A549 (cell line): ENCODE results near the gene PLXNA1. TPM values are rescaled to one million over a fixed set of nuclear protein-coding genes. Genes with fewer than 3 reads are reported as not detected.

ENCODE experiments used
- ATAC-seq, 2 experiments: fragments of 200-7000 bp in 1 of 2; fragments of >200 bp in 1 of 2; cut with Nextera tagmentation in 1 of 2; cut with Tn5 transposase in 1 of 2; 3 replicates each; pipeline versions ENCODE4 v1.8.0 to v1.9.1; 2018 to 2020; ENCODE audit warnings: mild to moderate bottlenecking in 1 of 2, moderate library complexity in 1 of 2
- CTCF ChIA-PET: fragments of 300-600 bp; sonication (Branson Sonifier 250); formaldehyde crosslinking; extraction: SDS; loops from one replicate; lab custom pipeline; 2021; ENCODE audit warnings: antibody characterized with exemption, inconsistent platforms; lab: Yijun Ruan, JAX
- POLR2A ChIA-PET: fragments of 350-600 bp; formaldehyde crosslinking; extraction: SDS; loops from one replicate; lab custom pipeline; 2021; ENCODE audit warnings: antibody characterized with exemption, inconsistent platforms; lab: Yijun Ruan, JAX
- DNase-seq, 2 experiments: peaks; one replicate each; pipeline versions ENCODE4 v3.0.0 to v3.0.0-alpha.2; 2011 to 2016; ENCODE audit warnings: low read depth in 1 of 2, low spot score in 1 of 2
- FAIRE-seq: peaks from 2 replicates; lab custom pipeline; 2011; peaks lifted over from hg19 to GRCh38; lab: Jason Lieb, UNC
- H3K27ac ChIP-seq, 2 experiments: fragments of >200 bp; sonication (Bioruptor Twin); formaldehyde crosslinking; 3 replicates each; pipeline ENCODE4 v1.5.1; 2016 to 2017
- H3K4me1 ChIP-seq: fragments of >200 bp; sonication (Bioruptor Twin); formaldehyde crosslinking; 3 replicates; pipeline ENCODE4 v1.6.1; 2016
- H3K4me2 ChIP-seq: fragments of >200 bp; sonication (Bioruptor Twin); formaldehyde crosslinking; 3 replicates; pipeline ENCODE4 v1.6.1; 2016
- H3K4me3 ChIP-seq: fragments of >200 bp; sonication (Bioruptor Twin); formaldehyde crosslinking; 3 replicates; pipeline ENCODE4 v1.5.1; 2016
- H3K9me3 ChIP-seq: fragments of >200 bp; sonication (Bioruptor Twin); formaldehyde crosslinking; 3 replicates; pipeline ENCODE4 v1.6.1; 2016
- EHF ChIP-seq: fragments of 250-450 bp; sonication (Bioruptor Pico); IDR thresholded peaks from 2 replicates; pipeline ENCODE4 v1.5.0; 2020; ENCODE audit warnings: mild to moderate bottlenecking
- EHMT2 ChIP-seq: fragments of 200-600 bp; sonication (generic); IDR thresholded peaks from 2 replicates; pipeline ENCODE4 v1.6.1; 2016; ENCODE audit warnings: antibody characterized with exemption, low read depth, mild to moderate bottlenecking, moderate library complexity
- EP300 ChIP-seq, 2 experiments: fragments of >200 bp; sonication (Bioruptor Twin); formaldehyde crosslinking; IDR thresholded peaks; 2 replicates in 1 of 2; 3 replicates in 1 of 2; pipeline ENCODE4 v1.6.1; 2016 to 2017
- ESRRA ChIP-seq: fragments of 150-350 bp; IDR thresholded peaks from 2 replicates; pipeline ENCODE4 v1.6.1; 2014; ENCODE audit warnings: mild to moderate bottlenecking, low read length, borderline replicate concordance
- FOSB ChIP-seq: fragments of 250-450 bp; sonication (Bioruptor Pico); IDR thresholded peaks from 2 replicates; pipeline ENCODE4 v1.5.0; 2020; ENCODE audit warnings: mild to moderate bottlenecking, moderate library complexity
- FOSL2 ChIP-seq, 2 experiments: fragments of 450-650 bp in 1 of 2; fragments of >200 bp in 1 of 2; sonication (Bioruptor Twin) in 1 of 2; formaldehyde crosslinking; IDR thresholded peaks; 2 replicates each; pipeline versions ENCODE4 v1.5.0 to v1.6.1; 2016 to 2020; ENCODE audit warnings: mild to moderate bottlenecking in 1 of 2, moderate library complexity in 1 of 2
- GATA3 ChIP-seq: IDR thresholded peaks from 2 replicates; pipeline ENCODE4 v1.6.1; 2012; ENCODE audit warnings: borderline replicate concordance
- HEYL ChIP-seq: fragments of 250-450 bp; sonication (Bioruptor Pico); IDR thresholded peaks from 2 replicates; pipeline ENCODE4 v1.8.0; 2021; ENCODE audit warnings: mild to moderate bottlenecking, moderate library complexity
- HOXA7 ChIP-seq: fragments of 250-450 bp; sonication (Bioruptor Pico); IDR thresholded peaks from 2 replicates; pipeline ENCODE4 v1.5.0; 2020; ENCODE audit warnings: mild to moderate bottlenecking, moderate library complexity
- HOXB13 ChIP-seq: fragments of 250-450 bp; sonication (Bioruptor Pico); IDR thresholded peaks from 2 replicates; pipeline ENCODE4 v1.5.0; 2020; ENCODE audit warnings: low read depth, mild to moderate bottlenecking, moderate library complexity
- HOXB5 ChIP-seq: fragments of 250-450 bp; sonication (Bioruptor Pico); IDR thresholded peaks from 2 replicates; pipeline ENCODE4 v1.5.0; 2020; ENCODE audit warnings: mild to moderate bottlenecking, moderate library complexity
- JUNB ChIP-seq: fragments of >200 bp; sonication (Bioruptor Twin); formaldehyde crosslinking; IDR thresholded peaks from 2 replicates; pipeline ENCODE4 v1.6.1; 2016
- MAFK ChIP-seq: fragments of 450-650 bp; IDR thresholded peaks from 2 replicates; pipeline ENCODE4 v1.6.1; 2014; ENCODE audit not compliant: partially characterized antibody
- MAZ ChIP-seq: fragments of 150-350 bp; IDR thresholded peaks from 2 replicates; pipeline ENCODE4 v1.6.1; 2014; ENCODE audit warnings: antibody characterized with exemption, low read depth, low read length, borderline replicate concordance
- MYC ChIP-seq: IDR thresholded peaks from 2 replicates; pipeline ENCODE4 v1.6.1; 2012; ENCODE audit warnings: mild to moderate bottlenecking, inconsistent platforms, low read length, improper control_type of control experiment, borderline replicate concordance
- NPAS2 ChIP-seq: fragments of 250-450 bp; sonication (Bioruptor Pico); IDR thresholded peaks from 2 replicates; pipeline ENCODE4 v1.8.0; 2022; ENCODE audit warnings: mild to moderate bottlenecking, moderate library complexity, borderline replicate concordance
- POLR2A ChIP-seq: IDR thresholded peaks from 2 replicates; pipeline ENCODE4 v1.6.1; 2012; ENCODE audit warnings: mild to moderate bottlenecking, low read length
- RARB ChIP-seq: fragments of 250-450 bp; sonication (Bioruptor Pico); IDR thresholded peaks from 2 replicates; pipeline ENCODE4 v1.8.0; 2021; ENCODE audit warnings: mild to moderate bottlenecking, moderate library complexity
- RCOR1 ChIP-seq: fragments of 150-350 bp; IDR thresholded peaks from 2 replicates; pipeline ENCODE4 v1.6.1; 2014; ENCODE audit warnings: antibody characterized with exemption, low read length, low read depth
- RFX5 ChIP-seq: fragments of 450-650 bp; IDR thresholded peaks from 2 replicates; pipeline ENCODE4 v1.7.1; 2014; ENCODE audit warnings: antibody characterized with exemption, mild to moderate bottlenecking, moderate library complexity
- RNF2 ChIP-seq: fragments of 200-600 bp; sonication (generic); IDR thresholded peaks from 2 replicates; pipeline ENCODE4 v1.6.1; 2016; ENCODE audit warnings: low read depth, mild to moderate bottlenecking, antibody characterized with exemption, moderate library complexity, borderline replicate concordance
- SREBF2 ChIP-seq: fragments of 450-650 bp; IDR thresholded peaks from 2 replicates; pipeline ENCODE4 v1.6.1; 2014; ENCODE audit warnings: mild to moderate bottlenecking, moderate library complexity
- TFCP2L1 ChIP-seq: fragments of 250-450 bp; sonication (Bioruptor Pico); IDR thresholded peaks from 2 replicates; pipeline ENCODE4 v1.5.0; 2021; ENCODE audit warnings: mild to moderate bottlenecking
- ZC3H11A ChIP-seq: fragments of 450-650 bp; IDR thresholded peaks from 2 replicates; pipeline ENCODE4 v1.6.1; 2014; ENCODE audit warnings: antibody characterized with exemption, mild to moderate bottlenecking
- ZFP36 ChIP-seq: fragments of 450-650 bp; IDR thresholded peaks from 2 replicates; pipeline ENCODE4 v1.6.1; 2014; ENCODE audit warnings: borderline replicate concordance; ENCODE audit not compliant: partially characterized antibody
- ZNF302 ChIP-seq: fragments of 250-450 bp; sonication (Bioruptor Pico); IDR thresholded peaks from 2 replicates; pipeline ENCODE4 v1.9.0; 2021; ENCODE audit warnings: inconsistent platforms, mild to moderate bottlenecking, moderate library complexity
- WGBS: methylation state at CpG from one replicate; pipeline ENCODE4 v1.1.6; 2017; ENCODE audit errors: missing lambda C conversion rate; 5-methylcytosine and 5-hydroxymethylcytosine counted together
- polyA plus RNA-seq, 4 experiments: library from polyadenylated mRNA; depleted of rRNA in 3 of 4; stranded (reverse); fragments of >200 nt; fragmentation: RNase III in 1 of 4; extraction: RNeasy Plus Mini Kit Qiagen cat#74134 plus additional on column Dnase treatment in 1 of 4; gene quantifications; 2 replicates in 3 of 4; 3 replicates in 1 of 4; pipeline ENCODE4 v1.2.3, GENCODE V29; 2011 to 2017
- TF ChIP-seq, protein P1 (sequence below): fragments of >200 bp; sonication (Bioruptor Twin); formaldehyde crosslinking; IDR thresholded peaks from 3 replicates; pipeline ENCODE4 v1.5.1; 2016
- TF ChIP-seq, protein P2 (sequence below): IDR thresholded peaks from 2 replicates; pipeline ENCODE4 v1.6.1; 2012
- TF ChIP-seq, protein P3 (sequence below): IDR thresholded peaks from 2 replicates; pipeline ENCODE4 v1.6.1; 2012; ENCODE audit warnings: low read depth, borderline replicate concordance

Gene PLXNA1
- polyA plus RNA-seq, 2 of the 4 experiments (the other 2 are of a cell fraction): 9.1 to 16.3 TPM

DNA sequence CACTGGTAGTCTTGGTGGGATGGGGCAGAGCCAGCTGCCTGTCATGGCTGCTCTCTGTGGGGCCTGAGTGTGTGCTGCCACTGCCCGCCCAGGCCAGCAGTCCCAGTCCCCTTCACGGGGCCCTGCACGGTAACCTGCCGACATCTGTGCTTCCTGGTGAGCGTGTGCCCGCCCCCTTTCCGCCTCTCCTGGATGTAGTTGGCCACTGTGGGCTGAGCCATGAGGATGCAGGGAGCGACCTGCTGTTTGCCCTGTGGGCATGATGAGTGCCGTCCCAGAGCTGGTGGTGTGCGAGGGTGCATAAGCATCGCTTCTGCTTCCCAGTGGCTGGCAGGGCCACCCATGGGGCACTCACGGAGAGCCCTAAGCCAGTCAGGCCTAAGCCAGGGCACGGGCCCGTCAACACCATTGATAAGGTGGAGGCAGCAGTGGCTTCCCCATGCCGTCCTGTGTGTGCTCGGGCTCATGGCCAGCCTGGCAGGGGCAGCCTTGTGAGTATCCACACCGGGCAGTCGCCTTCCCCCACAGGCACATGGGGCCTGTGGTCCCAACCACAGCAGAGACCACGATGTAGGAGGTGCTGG lies 14.6 kb downstream of the PLXNA1 start:
- ChIA-PET POLR2A (no interaction called here), CTCF (no interaction called here)
- ATAC-seq (no peak), DNase-seq (no peak), FAIRE-seq (no peak)
- no peaks in the 10 kb centered on the region for H3K4me1 ChIP-seq
- no peak overlapping the region for H3K27ac ChIP-seq
- 100% methylated on average over 3 of the region's 19 CpGs for WGBS
- H3K4me3 ChIP-seq: no peak overlapping the region
- no peak overlapping the region for H3K4me2 ChIP-seq
- H3K9me3 ChIP-seq: no peaks in the 10 kb centered on the region
- TF ChIP-seq RFX5 (no peak), RARB (CRISPR knock-in tag) (no peak), ZC3H11A (no peak), FOSL2 (IDR thresholded peaks at IDR 0.05) (no peak), FOSL2 (CRISPR knock-in tag; IDR thresholded peaks at IDR 0.05) (no peak), GATA3 (no peak), MAFK (no peak), FOSB (CRISPR knock-in tag) (no peak), POLR2A (no peak), JUNB (no peak), EHMT2 (no peak), MYC (no peak), RCOR1 (no peak)
- TF ChIP-seq, all 56 proteins: peak for 0

DNA sequence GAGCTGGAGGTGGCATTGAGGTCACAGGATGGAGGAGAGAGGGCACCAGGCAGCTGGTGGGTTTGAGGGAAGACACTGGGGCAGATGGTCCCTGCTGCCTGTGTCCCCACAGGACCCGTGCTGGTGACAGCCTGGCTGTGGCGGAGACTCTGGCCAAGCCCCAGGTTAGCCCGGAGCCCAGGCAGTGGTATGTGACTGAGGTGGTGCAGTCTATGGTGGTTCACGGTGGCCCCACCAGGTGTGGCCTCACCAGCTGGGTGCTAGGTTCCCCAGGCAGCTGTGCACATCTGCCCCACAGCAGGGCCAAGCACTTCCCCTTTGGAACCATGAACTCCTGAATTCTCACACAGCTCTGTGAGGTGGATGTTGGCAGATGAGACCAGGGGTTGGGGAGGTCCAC lies 15.4 kb downstream of the PLXNA1 start:
- Histone ChIP-seq H3K27ac (no peak overlapping the region), H3K9me3 (no peaks in the 10 kb centered on the region), H3K4me2 (no peak overlapping the region), H3K4me1 (no peaks in the 10 kb centered on the region)
- POLR2A ChIA-PET: no interaction called here
- DNase-seq: no peak
- 96% methylated on average over 4 of the region's 4 CpGs for WGBS
- ATAC-seq: no peak
- no peak for FAIRE-seq
- TF ChIP-seq EP300 (IDR thresholded peaks at IDR 0.05): no peak
- TF ChIP-seq MAZ: no peak
- TF ChIP-seq HEYL (CRISPR knock-in tag): no peak
- no peak for TF ChIP-seq MAFK
- TF ChIP-seq TFCP2L1: no peak
- TF ChIP-seq JUNB: no peak
- TF ChIP-seq ZNF302 (CRISPR knock-in tag): no peak
- TF ChIP-seq, protein P1, sequence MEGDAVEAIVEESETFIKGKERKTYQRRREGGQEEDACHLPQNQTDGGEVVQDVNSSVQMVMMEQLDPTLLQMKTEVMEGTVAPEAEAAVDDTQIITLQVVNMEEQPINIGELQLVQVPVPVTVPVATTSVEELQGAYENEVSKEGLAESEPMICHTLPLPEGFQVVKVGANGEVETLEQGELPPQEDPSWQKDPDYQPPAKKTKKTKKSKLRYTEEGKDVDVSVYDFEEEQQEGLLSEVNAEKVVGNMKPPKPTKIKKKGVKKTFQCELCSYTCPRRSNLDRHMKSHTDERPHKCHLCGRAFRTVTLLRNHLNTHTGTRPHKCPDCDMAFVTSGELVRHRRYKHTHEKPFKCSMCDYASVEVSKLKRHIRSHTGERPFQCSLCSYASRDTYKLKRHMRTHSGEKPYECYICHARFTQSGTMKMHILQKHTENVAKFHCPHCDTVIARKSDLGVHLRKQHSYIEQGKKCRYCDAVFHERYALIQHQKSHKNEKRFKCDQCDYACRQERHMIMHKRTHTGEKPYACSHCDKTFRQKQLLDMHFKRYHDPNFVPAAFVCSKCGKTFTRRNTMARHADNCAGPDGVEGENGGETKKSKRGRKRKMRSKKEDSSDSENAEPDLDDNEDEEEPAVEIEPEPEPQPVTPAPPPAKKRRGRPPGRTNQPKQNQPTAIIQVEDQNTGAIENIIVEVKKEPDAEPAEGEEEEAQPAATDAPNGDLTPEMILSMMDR: no peak
- TF ChIP-seq, protein P2, sequence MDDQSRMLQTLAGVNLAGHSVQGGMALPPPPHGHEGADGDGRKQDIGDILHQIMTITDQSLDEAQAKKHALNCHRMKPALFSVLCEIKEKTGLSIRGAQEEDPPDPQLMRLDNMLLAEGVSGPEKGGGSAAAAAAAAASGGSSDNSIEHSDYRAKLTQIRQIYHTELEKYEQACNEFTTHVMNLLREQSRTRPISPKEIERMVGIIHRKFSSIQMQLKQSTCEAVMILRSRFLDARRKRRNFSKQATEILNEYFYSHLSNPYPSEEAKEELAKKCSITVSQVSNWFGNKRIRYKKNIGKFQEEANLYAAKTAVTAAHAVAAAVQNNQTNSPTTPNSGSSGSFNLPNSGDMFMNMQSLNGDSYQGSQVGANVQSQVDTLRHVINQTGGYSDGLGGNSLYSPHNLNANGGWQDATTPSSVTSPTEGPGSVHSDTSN: no peak
- TF ChIP-seq EHF (CRISPR knock-in tag): no peak
- no peak for TF ChIP-seq RNF2
- TF ChIP-seq, all 56 proteins: peak for 0
- H3K4me3 ChIP-seq: no peak overlapping the region
- CTCF ChIA-PET: no interaction called here

DNA sequence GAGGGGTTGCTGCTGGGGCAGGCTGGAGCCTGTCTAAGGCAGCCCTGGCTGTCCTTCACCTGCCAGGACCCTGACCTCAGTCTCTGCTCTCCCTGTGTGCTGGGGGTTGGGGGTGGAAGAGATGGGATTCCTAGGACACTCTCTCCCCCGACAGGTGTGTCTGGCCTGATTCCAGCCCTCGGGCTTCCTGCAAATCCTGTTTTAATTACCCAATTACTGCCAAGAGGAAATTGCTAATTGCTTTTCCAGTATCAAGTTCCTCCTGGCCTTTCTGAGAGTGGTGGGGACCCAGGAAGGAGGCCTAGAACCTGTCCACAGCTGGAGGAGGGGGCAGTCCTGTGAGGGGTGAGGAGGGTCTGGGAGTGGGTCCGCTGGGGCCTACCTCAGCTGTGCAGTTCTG lies 15.8 kb downstream of the PLXNA1 start:
- H3K4me2 ChIP-seq: no peak overlapping the region
- DNase-seq (no peak), ATAC-seq (no peak), FAIRE-seq (no peak)
- 33% methylated on average over 1 of the region's 3 CpGs for WGBS
- POLR2A ChIA-PET: no interaction called here
- TF ChIP-seq, protein P3, sequence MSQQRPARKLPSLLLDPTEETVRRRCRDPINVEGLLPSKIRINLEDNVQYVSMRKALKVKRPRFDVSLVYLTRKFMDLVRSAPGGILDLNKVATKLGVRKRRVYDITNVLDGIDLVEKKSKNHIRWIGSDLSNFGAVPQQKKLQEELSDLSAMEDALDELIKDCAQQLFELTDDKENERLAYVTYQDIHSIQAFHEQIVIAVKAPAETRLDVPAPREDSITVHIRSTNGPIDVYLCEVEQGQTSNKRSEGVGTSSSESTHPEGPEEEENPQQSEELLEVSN: no peak
- TF ChIP-seq, protein P1: no peak
- no peak for TF ChIP-seq SREBF2
- TF ChIP-seq HOXB5 (CRISPR knock-in tag): no peak
- TF ChIP-seq HOXB13: no peak
- TF ChIP-seq MYC: no peak
- no peak for TF ChIP-seq POLR2A
- no peak for TF ChIP-seq NPAS2 (CRISPR knock-in tag)
- TF ChIP-seq ESRRA: no peak
- no peak for TF ChIP-seq ZFP36
- TF ChIP-seq HOXA7: no peak
- no peak for TF ChIP-seq RFX5
- H3K4me3 ChIP-seq: no peak overlapping the region
- H3K4me1 ChIP-seq: no peaks in the 10 kb centered on the region
- CTCF ChIA-PET: interaction anchor here (1.2 kb wide), 1 partner anchor 247 kb away, joined by 3 read pairs; no protein-coding TSS in a partner anchor
- no peaks in the 10 kb centered on the region for H3K9me3 ChIP-seq
- H3K27ac ChIP-seq: no peak overlapping the region
